HL-60 (cell line): ENCODE data around the gene DYRK1A.

Source experiments
- DNase-seq, 2 experiments: peaks; one replicate each; pipeline ENCODE4 v3.0.0-alpha.2; 2010 to 2020; ENCODE audit warnings: low read depth in 1 of 2, low spot score in 1 of 2
- H3K27ac ChIP-seq: fragments of 250-450 bp; sonication (Bioruptor Pico); replicated peaks from 2 replicates; pipeline ENCODE4 v1.5.1; 2020; ENCODE audit warnings: mild to moderate bottlenecking, moderate library complexity
- H3K27me3 ChIP-seq: fragments of 250-450 bp; sonication (Bioruptor Pico); 2 replicates; pipeline ENCODE4 v1.5.1; 2021; ENCODE audit warnings: mild to moderate bottlenecking, moderate library complexity; ENCODE audit not compliant: insufficient read depth, poor library complexity, severe bottlenecking
- H3K4me3 ChIP-seq: replicated peaks from 2 replicates; pipeline ENCODE4 v1.5.1; 2011; ENCODE audit warnings: mild to moderate bottlenecking, control low read depth, low read length; ENCODE audit not compliant: insufficient read depth
- CTCF ChIP-seq: IDR thresholded peaks from one replicate; pipeline ENCODE4 v1.5.1; 2011; ENCODE audit warnings: low read length, control low read depth, inconsistent platforms; ENCODE audit not compliant: insufficient read depth
- GABPA ChIP-seq: IDR thresholded peaks from 2 replicates; pipeline ENCODE4 v1.6.1; 2012; ENCODE audit warnings: low read depth
- POLR2AphosphoS5 ChIP-seq: IDR thresholded peaks from 2 replicates; pipeline ENCODE4 v1.6.1; 2012; ENCODE audit warnings: low read depth
- REST ChIP-seq: IDR thresholded peaks from 2 replicates; pipeline ENCODE4 v1.6.1; 2012; ENCODE audit warnings: low read depth; ENCODE audit not compliant: insufficient replicate concordance
- SPI1 ChIP-seq: IDR thresholded peaks from 2 replicates; pipeline ENCODE4 v1.6.1; 2012; ENCODE audit warnings: low read depth, mild to moderate bottlenecking, borderline replicate concordance

The DYRK1A gene

GRCh38 chr21:37468909-37469308, 102.3 kb downstream of the DYRK1A start:
- no peak for TF ChIP-seq REST
- TF ChIP-seq POLR2AphosphoS5, result no peak
- no peak for TF ChIP-seq SPI1
- TF ChIP-seq CTCF, result no peak
- TF ChIP-seq GABPA, result no peak
- no peak for DNase-seq
- Histone ChIP-seq H3K4me3 (no peak overlapping the region), H3K27ac (no peak overlapping the region), H3K27me3 (no peaks in the 10 kb centered on the region)

- Histone ChIP-seq H3K27ac (no peak overlapping the region), H3K4me3 (no peak overlapping the region), H3K27me3 (no peaks in the 10 kb centered on the region)
- no peak for DNase-seq
- TF ChIP-seq GABPA (no peak), REST (no peak), SPI1 (no peak), POLR2AphosphoS5 (no peak), CTCF (no peak)
Measured at GRCh38 chr21:37469441-37469840, 102.9 kb downstream of the DYRK1A start.

GRCh38 chr21:37472581-37472980, 106.0 kb downstream of the DYRK1A start:
- no peak for DNase-seq
- H3K4me3 ChIP-seq, result no peak overlapping the region
- TF ChIP-seq REST, result no peak
- TF ChIP-seq SPI1, result no peak
- no peak for TF ChIP-seq GABPA
- no peak for TF ChIP-seq POLR2AphosphoS5
- no peak for TF ChIP-seq CTCF
- H3K27ac ChIP-seq, result no peak overlapping the region
- no peaks in the 10 kb centered on the region for H3K27me3 ChIP-seq
